DMS79 treated with DMSO at 0.1 percent for 48 hours (cell line): ENCODE data around the gene IRX2.

Experiments used
- DNase-seq: peaks from one replicate; lab custom pipeline; 2025; lab: John Stamatoyannopoulos, UW

IRX2 gene

GRCh38 chr5:2714026-2714425, 37.5 kb downstream of the IRX2 start:
- DNase-seq: no peak

- no peak for DNase-seq
These were observed 39.7 kb downstream of the IRX2 start for GRCh38 chr5:2711446-2712425.

GRCh38 chr5:2710910-2711309, 40.6 kb downstream of the IRX2 start:
- DNase-seq: no peak

GRCh38 chr5:2709976-2710689, 41.3 kb downstream of the IRX2 start:
- DNase-seq: no peak

- DNase-seq: no peak
These were observed 42.7 kb downstream of the IRX2 start for GRCh38 chr5:2708751-2709150.

GRCh38 chr5:2708132-2708531, 43.3 kb downstream of the IRX2 start:
- no peak for DNase-seq

- no peak for DNase-seq
These were observed 45.6 kb downstream of the IRX2 start for GRCh38 chr5:2705861-2706260.

GRCh38 chr5:2704806-2705645, 46.5 kb downstream of the IRX2 start:
- no peak for DNase-seq

- DNase-seq: no peak
These were observed 47.4 kb downstream of the IRX2 start for GRCh38 chr5:2704111-2704510.

GRCh38 chr5:2703615-2704014, 47.9 kb downstream of the IRX2 start:
- DNase-seq: no peak

- no peak for DNase-seq
These were observed 48.4 kb downstream of the IRX2 start for GRCh38 chr5:2703041-2703440.

GRCh38 chr5:2702096-2702879, 49.2 kb downstream of the IRX2 start:
- no peak for DNase-seq

- DNase-seq: no peak
These were observed 49.9 kb downstream of the IRX2 start for GRCh38 chr5:2701592-2701991.

GRCh38 chr5:2700876-2701275, 50.6 kb downstream of the IRX2 start:
- no peak for DNase-seq

GRCh38 chr5:2699686-2700085, 51.8 kb downstream of the IRX2 start:
- no peak for DNase-seq

GRCh38 chr5:2699231-2699630, 52.2 kb downstream of the IRX2 start:
- no peak for DNase-seq

- no peak for DNase-seq
These were observed 52.9 kb downstream of the IRX2 start for GRCh38 chr5:2698581-2698980.

GRCh38 chr5:2697446-2698200, 53.9 kb downstream of the IRX2 start:
- DNase-seq: no peak

- no peak for DNase-seq
These were observed 54.4 kb downstream of the IRX2 start for GRCh38 chr5:2697041-2697440.
